ENCODE data around the gene CACNA2D4. TPM values are rescaled to one million over a fixed set of nuclear protein-coding genes. Genes with fewer than 3 reads are reported as not detected.

Gene CACNA2D4
- total RNA-seq, 6 experiments from 2014 or later = 0.07 to 0.26 (median 0.23) TPM; not detected in 2

- no peak overlapping the region for H3K27ac Mint-ChIP-seq
- no peaks in the 10 kb centered on the region for H3K36me3 Mint-ChIP-seq (ENCODE audit: low read depth)
- peaks cover 67% of the 10 kb centered on the region for H3K27me3 Mint-ChIP-seq (ENCODE audit: insufficient read depth)
- H3K4me3 Mint-ChIP-seq = no peak overlapping the region
- H3K9me3 Mint-ChIP-seq = no peaks in the 10 kb centered on the region
- H3K4me1 Mint-ChIP-seq (ENCODE audit: low read depth) = 0 out of 2 replicates have a peak, but pooled peaks cover 5% of the 10 kb centered on the region
- DNase-seq = no peak
- no peak for TF ChIP-seq CTCF (IDR thresholded peaks at IDR 0.05)
Observed at GRCh38 chr12:1814266-1814665, 104.2 kb downstream of the CACNA2D4 start.

GRCh38 chr12:1812650-1813302, 105.7 kb downstream of the CACNA2D4 start:
- H3K9me3 Mint-ChIP-seq = no peaks in the 10 kb centered on the region
- no peak for TF ChIP-seq CTCF (IDR thresholded peaks at IDR 0.05)
- H3K4me3 Mint-ChIP-seq = no peak overlapping the region
- 0 out of 2 replicates have a peak, but pooled peaks cover 5% of the 10 kb centered on the region for H3K4me1 Mint-ChIP-seq (ENCODE audit: low read depth)
- H3K27ac Mint-ChIP-seq = no peak overlapping the region
- no peak for DNase-seq
- peaks cover 66% of the 10 kb centered on the region for H3K27me3 Mint-ChIP-seq (ENCODE audit: insufficient read depth)
- no peaks in the 10 kb centered on the region for H3K36me3 Mint-ChIP-seq (ENCODE audit: low read depth)

GRCh38 chr12:1811948-1812291, 106.5 kb downstream of the CACNA2D4 start:
- Mint-ChIP-seq H3K27me3 (ENCODE audit: insufficient read depth) (peaks cover 61% of the 10 kb centered on the region), H3K4me1 (ENCODE audit: low read depth) (0 out of 2 replicates have a peak, but pooled peaks cover 5% of the 10 kb centered on the region), H3K9me3 (no peaks in the 10 kb centered on the region), H3K36me3 (ENCODE audit: low read depth) (no peaks in the 10 kb centered on the region), H3K27ac (no peak overlapping the region), H3K4me3 (no peak overlapping the region)
- no peak for DNase-seq
- TF ChIP-seq CTCF (IDR thresholded peaks at IDR 0.05) = no peak

- Mint-ChIP-seq H3K4me1 (ENCODE audit: low read depth) (0 out of 2 replicates have a peak, but pooled peaks cover 5% of the 10 kb centered on the region), H3K4me3 (no peak overlapping the region), H3K36me3 (ENCODE audit: low read depth) (no peaks in the 10 kb centered on the region), H3K9me3 (no peaks in the 10 kb centered on the region), H3K27me3 (ENCODE audit: insufficient read depth) (peaks cover 56% of the 10 kb centered on the region), H3K27ac (no peak overlapping the region)
- no peak for DNase-seq
- no peak for TF ChIP-seq CTCF (IDR thresholded peaks at IDR 0.05)
Observed at GRCh38 chr12:1811281-1811947, 107.0 kb downstream of the CACNA2D4 start.

GRCh38 chr12:1810931-1811280, 107.5 kb downstream of the CACNA2D4 start:
- Mint-ChIP-seq H3K27me3 (ENCODE audit: insufficient read depth) (peaks cover 53% of the 10 kb centered on the region), H3K27ac (no peak overlapping the region), H3K4me3 (no peak overlapping the region), H3K9me3 (no peaks in the 10 kb centered on the region), H3K36me3 (ENCODE audit: low read depth) (no peaks in the 10 kb centered on the region), H3K4me1 (ENCODE audit: low read depth) (0 out of 2 replicates have a peak, but pooled peaks cover 5% of the 10 kb centered on the region)
- no peak for TF ChIP-seq CTCF (IDR thresholded peaks at IDR 0.05)
- DNase-seq = no peak
